Endothelial cell of hepatic sinusoid (primary cell): ENCODE results near the gene USP25.
"Not testable (repeated sequence)": the region's sequence is repeated elsewhere in the genome, so short reads cannot be mapped to it uniquely, and the experiment has no call there.

ENCODE experiments used
- in situ Hi-C: cut with HindIII; loops from 2 replicates; pipeline ENCODE4 v1.10.0; 2017; ENCODE audit warnings: low sequenced_read_pairs

Gene USP25

DNA sequence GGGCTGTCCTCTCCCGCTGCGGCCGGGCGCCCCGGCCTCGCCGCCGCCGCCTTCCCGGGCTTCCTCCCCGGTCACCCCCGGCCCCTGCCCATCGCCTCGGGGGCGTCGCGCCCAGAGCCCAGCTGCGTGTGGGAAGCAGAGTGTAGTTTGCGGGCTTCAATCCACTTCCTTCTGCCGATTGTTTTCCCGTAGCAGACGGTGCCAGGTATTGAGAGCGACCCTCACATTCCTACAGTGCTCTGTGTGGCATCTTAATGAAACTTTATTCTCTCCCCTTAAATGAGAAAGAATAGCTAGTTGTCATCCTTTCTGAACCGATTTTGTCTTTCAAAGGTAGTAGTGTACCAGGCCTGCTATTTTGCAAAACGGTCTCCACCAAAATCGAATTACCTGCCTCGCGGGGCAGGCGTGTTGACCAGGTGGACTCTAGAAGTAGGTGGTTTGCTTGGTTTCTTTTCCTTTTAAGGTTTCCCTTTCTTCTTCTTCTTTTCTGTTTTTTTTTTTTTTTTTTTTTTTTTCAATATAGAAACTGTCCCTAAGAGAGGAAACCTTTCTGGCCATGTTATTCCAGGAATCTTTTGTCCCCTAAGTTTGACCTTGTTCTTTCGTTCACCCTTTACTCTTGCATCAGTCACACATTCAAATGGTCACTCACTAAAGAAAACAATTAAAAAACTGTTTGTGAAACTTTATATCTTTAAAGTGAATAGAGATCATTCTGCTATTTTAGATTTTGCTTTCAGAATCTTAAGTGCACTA is 881 bp downstream of the USP25 start:
- in situ Hi-C loops, result no loop called here

DNA sequence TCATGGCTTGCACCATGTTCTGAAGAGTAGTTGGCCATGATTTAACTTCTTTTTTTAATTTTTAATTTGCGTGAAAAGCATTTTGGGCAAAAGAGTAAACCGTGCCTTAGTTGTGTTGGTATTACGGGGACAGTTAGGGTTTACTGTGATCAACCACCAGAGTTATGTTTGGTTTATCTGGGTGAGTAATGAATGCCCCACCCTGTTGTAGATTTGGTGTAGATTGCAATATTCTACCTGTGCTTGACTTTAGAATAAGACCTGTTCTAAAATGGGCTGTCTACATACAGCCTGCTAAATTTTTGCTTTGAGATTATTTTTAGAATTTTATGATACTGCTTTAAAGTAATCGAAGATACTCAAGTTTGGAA is 1.4 kb downstream of the USP25 start:
- in situ Hi-C loops, result no loop called here

GRCh38 chr21:15732290-15732995 is 2.7 kb downstream of the USP25 start:
- in situ Hi-C loops, result no loop called here

DNA sequence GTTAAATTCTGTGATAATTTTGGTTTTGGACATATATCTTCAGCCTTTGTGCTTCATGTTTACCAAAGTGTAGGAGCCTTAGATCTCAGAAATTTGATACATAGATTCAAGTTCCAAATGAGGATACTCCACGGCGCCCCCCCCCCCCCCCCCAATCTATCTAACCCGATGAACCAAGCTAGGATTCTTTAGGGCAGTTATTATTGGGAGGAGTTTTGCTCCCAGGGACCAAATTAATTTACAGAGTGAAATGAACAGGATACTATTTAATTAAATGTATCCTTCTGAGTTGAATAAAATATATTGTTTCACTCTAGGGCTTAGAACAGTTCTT is 3.2 kb downstream of the USP25 start:
- in situ Hi-C loops, result no loop called here

DNA sequence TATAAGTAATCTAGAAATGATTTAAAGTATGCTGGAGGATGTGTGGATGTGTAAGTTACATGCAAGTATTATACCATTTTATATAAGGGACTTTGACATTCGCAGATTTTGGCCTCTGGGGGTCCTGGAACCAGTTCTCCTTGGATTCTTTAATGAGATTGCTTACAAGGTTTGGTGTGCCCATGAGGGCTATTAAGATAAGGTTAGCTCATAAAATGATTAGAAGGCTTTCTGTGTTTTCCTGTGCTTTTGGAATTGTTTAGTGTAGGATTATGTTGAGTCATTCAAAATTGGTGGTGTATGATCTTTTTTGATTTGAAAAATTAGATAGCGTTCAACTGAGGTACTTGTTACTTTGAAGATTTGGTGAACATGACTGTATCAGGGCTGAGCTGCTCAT is 5.6 kb downstream of the USP25 start:
- in situ Hi-C loops, result no loop called here

GRCh38 chr21:15735931-15736330 is 6.1 kb downstream of the USP25 start:
- in situ Hi-C loops, result not testable (repeated sequence)

DNA sequence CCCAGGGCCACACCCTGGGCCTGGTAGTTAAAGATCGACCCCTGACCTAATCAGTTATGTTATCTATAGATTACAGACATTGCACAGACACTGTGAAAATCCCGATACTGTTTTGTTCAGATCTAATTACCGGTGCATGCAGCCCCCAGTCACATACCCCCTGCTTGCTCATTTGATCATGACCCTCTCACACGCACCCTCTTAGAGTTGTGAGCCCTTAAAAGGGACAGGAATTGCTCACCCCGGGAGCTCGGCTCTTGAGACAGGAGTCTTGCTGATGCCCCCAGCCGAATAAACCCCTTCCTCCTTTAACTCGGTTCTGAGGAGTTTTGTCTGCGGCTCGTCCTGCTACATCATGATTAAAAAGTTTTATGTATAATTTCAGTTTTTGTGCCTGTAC is 9.0 kb downstream of the USP25 start:
- in situ Hi-C loops, result not testable (repeated sequence)

- in situ Hi-C loops, result no loop called here
Observed at GRCh38 chr21:15740383-15740782, 10.6 kb downstream of the USP25 start.

DNA sequence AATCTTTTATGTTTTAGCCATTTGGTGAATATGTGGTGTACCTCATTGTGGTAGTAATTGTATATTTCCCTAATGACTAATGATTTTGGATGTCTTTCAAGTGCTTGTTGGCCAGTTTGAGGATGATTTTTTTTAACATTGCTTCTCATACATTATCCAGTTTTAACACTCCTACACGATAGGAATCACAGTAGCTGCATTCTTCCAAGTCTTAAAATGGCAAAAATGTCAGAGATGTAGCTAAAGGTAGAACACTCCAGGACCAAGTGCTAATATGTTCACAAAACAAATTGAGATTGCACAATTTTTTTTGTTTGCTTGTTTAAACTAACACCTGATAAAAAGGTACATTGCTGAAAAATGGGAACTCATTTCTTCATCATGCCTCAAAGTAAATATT is 11.7 kb downstream of the USP25 start:
- in situ Hi-C loops, result no loop called here

DNA sequence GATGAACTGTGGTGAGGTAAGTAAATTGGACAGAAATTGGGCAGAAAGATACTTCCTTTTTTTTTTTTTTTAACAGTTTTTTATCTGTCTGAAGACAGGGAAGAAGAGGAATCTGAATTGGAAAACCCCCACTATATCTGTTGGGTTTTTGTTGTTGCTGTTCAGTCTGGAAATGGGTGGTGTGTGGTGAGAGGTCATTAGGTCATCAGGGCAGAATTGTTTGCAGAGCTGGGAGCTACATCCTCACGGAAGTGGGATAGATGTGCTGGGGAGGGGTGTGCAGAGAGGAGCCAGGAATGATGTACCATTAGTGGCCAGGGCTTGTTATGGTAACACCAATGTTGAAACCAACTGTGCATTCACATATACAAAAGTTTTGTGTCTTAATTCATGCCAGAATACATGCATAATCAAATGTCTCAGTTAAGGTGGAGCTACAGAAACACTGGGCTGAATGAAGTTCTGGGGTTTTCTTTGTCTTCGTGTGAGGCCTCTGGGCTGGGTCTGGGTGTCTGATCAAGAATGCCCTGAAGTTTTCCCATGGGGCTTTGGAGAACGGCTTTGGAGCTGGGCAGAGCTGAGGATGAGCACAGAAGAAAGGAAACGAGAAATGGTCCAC is 12.4 kb downstream of the USP25 start:
- in situ Hi-C loops, result no loop called here

DNA sequence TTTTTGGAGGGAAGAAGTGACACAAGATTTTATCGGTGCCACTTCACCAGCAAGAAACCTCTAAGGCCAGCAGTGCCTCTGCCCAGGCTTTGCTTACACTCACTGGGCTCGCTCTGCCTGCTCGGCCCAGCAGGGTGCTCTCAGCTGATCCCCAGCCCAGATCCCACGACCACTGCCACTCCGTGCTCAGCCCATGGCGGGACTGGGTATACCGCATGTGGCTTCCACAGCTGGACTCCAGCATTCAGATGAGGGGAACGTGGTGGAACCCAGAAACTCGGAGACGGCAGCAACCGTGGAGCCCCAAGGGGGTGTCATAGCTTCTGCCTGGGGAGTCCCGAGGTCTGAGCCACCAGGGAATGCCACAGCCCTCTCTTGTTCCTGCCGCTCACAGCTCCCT is 12.9 kb downstream of the USP25 start:
- in situ Hi-C loops, result no loop called here

- in situ Hi-C loops, result no loop called here
Observed at GRCh38 chr21:15743593-15743992, 13.8 kb downstream of the USP25 start.

DNA sequence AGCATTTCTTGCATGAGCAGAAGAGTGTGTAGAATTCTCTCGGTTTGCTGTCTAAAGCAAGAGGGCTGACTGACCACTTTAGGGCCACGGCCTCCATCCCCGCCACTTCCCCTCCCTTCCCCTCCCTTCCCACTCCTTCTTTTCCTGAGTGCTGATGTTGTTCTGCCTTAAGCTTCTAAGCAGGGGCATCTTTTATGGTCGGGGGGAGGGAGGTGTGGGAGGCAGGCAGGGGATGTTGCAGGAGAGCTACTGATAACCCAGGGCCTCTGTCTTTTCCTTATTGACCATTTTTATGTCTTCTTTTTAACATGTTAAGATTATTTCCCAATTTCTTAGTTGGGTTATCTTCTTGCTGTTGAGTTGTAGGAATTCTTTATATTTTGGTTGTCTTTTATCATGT is 15.1 kb downstream of the USP25 start:
- in situ Hi-C loops, result no loop called here

DNA sequence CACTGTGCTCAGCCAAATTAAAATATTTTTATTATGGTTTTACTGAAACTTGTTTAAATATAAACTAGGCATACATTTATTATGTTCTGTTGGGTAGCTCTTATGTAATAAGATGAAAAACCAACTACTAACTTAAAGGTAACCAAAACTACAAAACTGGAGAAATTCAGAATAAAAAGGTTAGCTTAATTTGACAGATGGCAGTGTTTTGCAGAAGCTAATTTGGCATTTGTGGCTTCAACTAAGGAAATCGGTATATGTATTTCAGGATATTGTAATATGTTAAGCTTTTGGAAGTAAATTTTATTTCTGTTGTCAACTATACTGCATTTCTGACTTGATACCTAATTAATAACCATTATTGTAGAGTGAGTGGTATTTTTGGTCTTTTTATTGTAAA is 18.8 kb downstream of the USP25 start:
- in situ Hi-C loops, result no loop called here

DNA sequence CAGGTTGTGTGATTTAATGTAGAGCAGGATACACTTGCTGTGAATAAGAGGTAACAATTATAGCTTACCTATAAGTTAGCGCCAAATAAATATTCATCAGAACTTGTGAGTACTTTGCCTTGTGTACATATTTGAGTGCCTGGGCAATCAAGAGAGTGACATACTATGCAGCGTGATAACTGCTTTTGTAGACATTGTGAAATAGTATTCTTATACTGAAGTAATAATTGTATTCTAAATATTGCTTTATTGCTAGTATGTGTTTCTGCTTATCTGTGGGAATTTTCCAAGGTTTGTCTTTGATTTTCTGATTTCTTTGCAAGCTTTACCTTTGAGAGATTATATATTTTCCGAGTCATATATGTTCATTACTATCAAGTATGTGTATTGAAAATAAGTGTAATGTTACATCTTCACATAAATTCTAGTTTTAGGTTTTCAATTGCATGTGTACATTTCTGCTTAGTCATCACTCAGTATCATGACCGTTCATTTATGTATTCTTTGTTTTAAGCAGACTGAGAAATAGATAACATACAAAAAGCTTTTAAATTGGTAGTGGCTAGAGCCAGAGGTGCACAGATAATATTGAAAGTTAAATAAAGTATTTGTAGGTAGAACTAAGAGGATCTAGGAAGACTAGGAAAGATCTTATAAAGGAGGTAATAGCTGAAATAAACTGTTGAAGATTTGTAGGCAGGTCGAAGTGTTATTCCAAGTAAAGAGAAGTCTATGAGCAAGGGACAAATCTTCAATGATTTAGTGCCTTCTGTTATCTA is 19.5 kb downstream of the USP25 start:
- in situ Hi-C loops, result no loop called here

DNA sequence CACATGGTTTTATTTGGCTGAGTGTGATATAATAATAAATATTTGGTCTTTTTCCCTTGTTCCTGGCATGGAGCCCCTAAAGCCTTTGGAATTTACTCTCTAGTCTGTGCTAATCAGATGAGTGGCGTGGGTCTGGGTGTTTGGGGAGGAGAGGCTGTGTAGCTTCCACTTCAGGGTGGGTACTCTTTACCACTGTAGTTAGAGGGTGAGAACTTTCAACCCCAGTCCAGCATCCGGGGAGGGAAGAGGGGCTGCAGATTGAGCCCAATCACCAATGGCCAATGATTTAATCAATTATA is 20.0 kb downstream of the USP25 start:
- in situ Hi-C loops, result no loop called here

GRCh38 chr21:15751037-15751436 is 21.3 kb downstream of the USP25 start:
- in situ Hi-C loops, result no loop called here

DNA sequence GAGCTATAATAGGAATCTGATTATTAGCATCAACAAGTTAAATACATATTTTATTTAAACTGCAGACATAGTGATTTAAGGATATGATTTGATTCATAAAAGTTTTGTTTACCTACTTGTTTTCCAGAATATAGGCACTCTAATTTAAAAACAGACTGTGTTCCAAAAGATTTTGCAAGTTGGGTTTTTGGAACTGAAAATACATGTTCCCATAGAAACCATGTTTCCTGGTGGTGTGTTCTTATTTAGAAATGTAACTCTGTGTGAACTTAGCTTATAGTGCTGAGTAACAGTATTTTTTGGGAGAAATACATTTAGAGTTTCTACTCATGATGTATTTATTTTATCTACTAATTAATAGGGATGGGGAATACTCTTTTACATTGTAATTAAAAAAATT is 21.8 kb downstream of the USP25 start:
- in situ Hi-C loops, result no loop called here

DNA sequence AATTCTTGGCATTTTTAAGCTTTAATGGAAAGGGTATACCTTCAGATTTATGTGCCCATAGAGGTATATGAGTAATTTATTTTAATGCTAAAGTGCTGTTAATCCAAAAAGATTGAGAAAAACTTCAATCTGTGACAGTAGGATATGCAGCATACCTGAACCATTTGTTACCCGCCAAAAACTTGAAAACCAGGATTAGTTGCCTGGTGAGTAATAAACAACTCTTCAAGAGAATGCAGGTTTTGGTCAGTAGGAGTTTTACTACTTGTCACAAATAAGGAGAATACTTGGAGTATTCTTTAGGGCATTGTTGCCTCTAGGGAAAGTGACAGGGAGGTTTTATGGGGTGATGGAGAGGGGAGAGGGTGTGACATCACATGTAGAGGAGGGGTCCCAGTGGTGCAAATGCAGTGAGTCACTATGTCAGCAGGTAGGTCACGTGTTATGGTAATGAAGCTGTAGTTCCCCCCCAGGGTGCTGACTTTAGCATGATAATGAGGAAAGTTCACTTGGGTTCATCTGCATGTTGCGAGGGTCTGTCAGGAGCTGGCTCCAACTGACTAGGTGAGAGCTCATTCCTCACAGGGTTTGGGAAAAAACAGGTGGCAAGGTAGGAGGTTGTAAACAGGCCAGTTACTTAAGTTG is 23.1 kb downstream of the USP25 start:
- in situ Hi-C loops, result no loop called here

DNA sequence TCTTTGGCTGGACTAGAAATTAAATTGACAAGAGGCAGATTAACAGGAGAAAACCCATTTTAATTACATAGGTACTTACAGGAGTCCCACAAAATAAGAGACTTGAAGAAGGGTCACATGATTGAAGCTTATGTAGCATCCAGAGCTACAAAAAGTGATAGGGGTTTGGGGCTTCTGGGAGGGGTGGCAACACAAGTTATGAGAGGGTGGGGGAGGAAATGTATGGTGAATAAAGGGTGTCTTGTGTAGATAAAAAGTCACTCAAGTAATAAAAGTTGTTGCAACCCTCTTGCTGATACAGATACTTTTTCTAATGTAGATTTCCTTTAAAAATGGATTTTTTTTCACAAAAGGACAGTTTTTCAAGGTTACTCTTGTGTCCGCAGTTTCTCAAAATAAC is 24.0 kb downstream of the USP25 start:
- in situ Hi-C loops, result no loop called here

DNA sequence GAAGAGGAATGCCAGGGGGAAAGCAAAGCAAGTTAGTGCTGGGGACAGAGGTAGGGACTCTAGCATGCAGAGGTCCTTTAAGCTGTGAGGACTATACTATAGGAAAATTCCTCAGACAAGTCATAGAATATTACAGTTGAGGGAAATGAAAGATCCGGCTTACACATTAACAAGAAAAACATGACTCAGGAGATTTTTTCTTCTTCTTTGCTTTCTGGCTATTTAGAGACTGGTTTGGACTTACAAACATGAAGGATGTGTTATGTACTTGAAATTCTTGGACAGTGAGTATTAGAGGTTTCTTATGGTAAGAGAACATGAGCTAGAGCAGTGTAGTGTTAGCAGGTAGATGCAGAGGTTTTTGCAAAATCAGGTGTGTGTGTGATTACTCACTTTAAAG is 24.9 kb downstream of the USP25 start:
- in situ Hi-C loops, result no loop called here
